ENCODE results near the gene ABT1.
A peak's percentile ranks its signal among the peaks of the same experiment; 100 is the strongest.

The ABT1 gene

DNA sequence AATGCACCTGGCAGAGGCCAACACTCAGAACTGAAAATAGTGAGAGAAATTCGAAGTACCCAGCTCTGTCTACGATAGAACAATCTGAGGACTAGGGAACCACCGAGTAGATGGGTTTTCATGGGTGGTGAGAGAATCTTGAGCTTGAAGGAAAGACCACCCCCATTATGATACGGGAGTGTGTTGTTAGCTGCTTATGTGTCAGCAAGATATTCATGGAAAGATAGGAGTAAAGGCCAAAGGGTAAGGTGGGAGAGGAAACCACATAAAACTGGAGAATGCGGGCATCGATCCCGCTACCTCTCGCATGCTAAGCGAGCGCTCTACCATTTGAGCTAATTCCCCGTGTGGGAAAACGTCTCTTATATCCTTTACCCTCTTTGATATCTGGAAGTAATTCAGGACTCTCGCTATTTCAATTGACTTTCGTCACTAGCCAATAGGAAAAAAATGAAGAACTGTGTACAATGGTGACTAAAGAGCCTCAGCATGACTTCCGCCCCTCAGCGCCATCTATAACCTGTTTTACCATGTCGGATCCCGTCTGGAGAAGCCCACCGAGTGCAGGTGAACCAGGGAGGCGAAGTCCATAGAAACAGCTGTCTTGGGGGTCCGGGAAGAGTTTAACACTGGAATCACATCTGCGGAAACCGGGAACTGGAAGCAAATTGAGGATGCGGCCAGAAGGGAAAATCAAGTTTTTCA is 25.0 kb upstream of the ABT1 start:
- no peak for DNase-seq (ENCODE audit: low read depth, low spot score)
- POLR2A ChIA-PET: interaction anchor here (0.6 to 1.8 kb wide), 6 partner anchors 15 to 902 kb away, joined by 3 to 8 read pairs (median 3); partner anchors contain the start of gene HMGN4
- TF ChIP-seq, protein P1, sequence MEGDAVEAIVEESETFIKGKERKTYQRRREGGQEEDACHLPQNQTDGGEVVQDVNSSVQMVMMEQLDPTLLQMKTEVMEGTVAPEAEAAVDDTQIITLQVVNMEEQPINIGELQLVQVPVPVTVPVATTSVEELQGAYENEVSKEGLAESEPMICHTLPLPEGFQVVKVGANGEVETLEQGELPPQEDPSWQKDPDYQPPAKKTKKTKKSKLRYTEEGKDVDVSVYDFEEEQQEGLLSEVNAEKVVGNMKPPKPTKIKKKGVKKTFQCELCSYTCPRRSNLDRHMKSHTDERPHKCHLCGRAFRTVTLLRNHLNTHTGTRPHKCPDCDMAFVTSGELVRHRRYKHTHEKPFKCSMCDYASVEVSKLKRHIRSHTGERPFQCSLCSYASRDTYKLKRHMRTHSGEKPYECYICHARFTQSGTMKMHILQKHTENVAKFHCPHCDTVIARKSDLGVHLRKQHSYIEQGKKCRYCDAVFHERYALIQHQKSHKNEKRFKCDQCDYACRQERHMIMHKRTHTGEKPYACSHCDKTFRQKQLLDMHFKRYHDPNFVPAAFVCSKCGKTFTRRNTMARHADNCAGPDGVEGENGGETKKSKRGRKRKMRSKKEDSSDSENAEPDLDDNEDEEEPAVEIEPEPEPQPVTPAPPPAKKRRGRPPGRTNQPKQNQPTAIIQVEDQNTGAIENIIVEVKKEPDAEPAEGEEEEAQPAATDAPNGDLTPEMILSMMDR (IDR thresholded peaks at IDR 0.05; ENCODE audit: insufficient read depth, low read length, missing control alignments): no peak
- H3K4me3 ChIP-seq (ENCODE audit: low read depth, low read length): peak overlapping the region; percentile 70
- CTCF ChIA-PET: interaction anchor here (0.6 to 20.3 kb wide), 14 partner anchors 8 to 507 kb away, joined by 3 to 380 read pairs (median 6); partner anchors contain the start of gene ABT1

DNA sequence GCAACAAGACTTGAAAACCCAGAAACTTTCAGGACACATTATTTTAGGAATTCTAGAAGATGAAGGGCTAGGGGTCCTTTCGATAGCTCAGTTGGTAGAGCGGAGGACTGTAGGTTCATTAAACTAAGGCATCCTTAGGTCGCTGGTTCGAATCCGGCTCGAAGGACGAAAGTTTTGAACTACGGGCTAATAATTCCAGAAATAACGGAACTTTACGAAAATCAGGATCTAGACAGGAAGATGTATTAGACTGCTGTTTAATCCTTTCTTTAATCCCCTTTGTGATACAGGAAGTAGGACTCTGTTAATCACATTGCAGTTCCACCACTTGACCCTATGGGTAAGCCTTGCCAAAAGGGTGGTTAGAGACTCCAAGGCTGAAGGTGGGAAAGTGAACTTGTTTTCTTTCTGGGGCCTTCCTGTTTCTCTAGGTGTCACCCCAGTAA is 21.2 kb upstream of the ABT1 start:
- TF ChIP-seq, protein P1 (IDR thresholded peaks at IDR 0.05; ENCODE audit: insufficient read depth, low read length, missing control alignments): no peak
- CTCF ChIA-PET: interaction anchor here (1.3 to 20.3 kb wide), 3 partner anchors 13 to 234 kb away, joined by 4 to 380 read pairs (median 4); partner anchors contain the start of gene ABT1
- H3K4me3 ChIP-seq (ENCODE audit: low read depth, low read length): no peak overlapping the region
- no peak for DNase-seq (ENCODE audit: low read depth, low spot score)
- POLR2A ChIA-PET: no interaction called here

DNA sequence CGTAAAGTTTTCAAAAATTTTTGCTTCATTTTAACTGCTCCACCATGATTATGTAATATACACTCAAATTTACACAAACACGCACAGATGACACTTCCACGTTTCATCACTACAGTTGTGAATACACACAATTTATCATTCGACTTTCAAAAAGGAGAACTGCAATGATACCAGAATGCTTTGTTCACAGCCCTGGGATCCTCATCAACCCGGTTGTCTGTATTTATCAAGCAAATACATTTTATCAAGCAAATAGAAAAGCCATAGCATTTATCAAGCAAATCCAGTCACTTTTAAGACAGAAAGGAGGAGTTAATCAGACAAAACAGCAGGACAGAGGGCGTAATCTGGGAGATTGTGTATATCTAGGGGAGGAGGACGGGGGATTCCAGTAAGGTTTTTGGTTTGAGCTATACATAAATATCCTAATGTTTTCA is 20.3 kb upstream of the ABT1 start:
- TF ChIP-seq, protein P1 (IDR thresholded peaks at IDR 0.05; ENCODE audit: insufficient read depth, low read length, missing control alignments): no peak
- H3K4me3 ChIP-seq (ENCODE audit: low read depth, low read length): peak overlapping the region; percentile 60
- ChIA-PET CTCF (interaction anchor here (1.0 to 20.3 kb wide), 6 partner anchors 12 to 551 kb away, joined by 3 to 380 read pairs (median 4); partner anchors contain the start of gene ABT1), POLR2A (interaction anchor here (2.3 kb wide), 1 partner anchor 19 kb away, joined by 10 read pairs; no protein-coding TSS in a partner anchor)
- DNase-seq (ENCODE audit: low read depth, low spot score): no peak

DNA sequence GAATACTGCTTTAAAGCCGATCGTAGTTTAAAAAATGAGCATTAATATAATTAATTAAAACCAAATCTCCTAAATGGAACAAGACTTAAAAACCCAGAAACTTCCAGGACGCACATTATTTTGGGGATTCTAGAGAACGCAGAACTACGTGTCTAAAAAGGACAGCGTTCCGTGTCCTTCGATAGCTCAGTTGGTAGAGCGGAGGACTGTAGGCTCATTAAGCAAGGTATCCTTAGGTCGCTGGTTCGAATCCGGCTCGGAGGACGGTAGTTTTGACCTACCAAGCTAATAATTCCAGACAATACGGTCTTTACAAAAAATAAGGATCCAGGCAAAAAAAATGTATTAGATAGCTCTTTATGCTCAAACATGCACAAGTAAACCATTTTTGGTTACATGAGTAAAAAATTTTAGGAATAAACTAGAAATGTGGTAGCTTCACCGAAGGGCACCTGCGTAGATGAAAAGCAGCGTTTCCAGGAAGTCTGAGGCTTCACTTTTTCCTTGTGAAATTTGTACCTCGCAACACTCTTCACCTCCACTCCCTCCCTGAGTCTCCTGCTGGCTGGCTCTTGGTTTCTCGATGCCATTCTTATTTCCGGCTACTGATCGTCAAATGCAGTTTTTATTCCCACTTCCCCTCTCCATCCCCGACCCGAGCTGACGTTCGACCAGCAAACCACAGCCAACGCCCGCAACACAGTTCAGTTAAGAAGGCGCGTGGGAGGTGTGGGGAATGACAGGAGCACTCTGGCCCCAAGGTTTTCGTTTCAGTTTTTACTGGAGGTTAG is 19.6 kb upstream of the ABT1 start:
- DNase-seq (ENCODE audit: low read depth, low spot score): no peak
- ChIA-PET CTCF (interaction anchor here (0.7 to 20.3 kb wide), 7 partner anchors 11 to 550 kb away, joined by 3 to 380 read pairs (median 3); partner anchors contain the start of gene ABT1), POLR2A (interaction anchor here (2.3 kb wide), 1 partner anchor 18 kb away, joined by 10 read pairs; no protein-coding TSS in a partner anchor)
- H3K4me3 ChIP-seq (ENCODE audit: low read depth, low read length): peak overlapping the region; percentile 60
- TF ChIP-seq, protein P1 (IDR thresholded peaks at IDR 0.05; ENCODE audit: insufficient read depth, low read length, missing control alignments): no peak

DNA sequence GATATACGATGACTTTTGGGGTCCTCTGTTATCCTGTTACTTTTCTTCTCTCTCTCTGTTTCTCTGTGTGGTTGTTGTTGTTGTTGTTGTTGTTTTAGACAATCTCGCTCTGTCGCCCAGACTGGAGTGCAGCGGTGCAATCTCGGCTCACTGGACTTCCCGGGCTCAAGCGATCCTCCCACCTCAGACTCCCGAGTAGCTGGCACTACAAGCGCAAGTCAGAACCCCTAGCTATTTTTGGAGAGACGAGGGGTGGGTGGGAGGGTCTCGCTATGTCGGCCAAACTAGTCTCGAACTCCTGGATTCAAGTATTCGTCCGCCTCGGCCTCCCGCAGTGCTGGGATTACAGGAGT is 19.1 kb upstream of the ABT1 start:
- POLR2A ChIA-PET: interaction anchor here (2.3 kb wide), 1 partner anchor 18 kb away, joined by 10 read pairs; no protein-coding TSS in a partner anchor
- peak overlapping the region; percentile 60 for H3K4me3 ChIP-seq (ENCODE audit: low read depth, low read length)
- TF ChIP-seq, protein P1 (IDR thresholded peaks at IDR 0.05; ENCODE audit: insufficient read depth, low read length, missing control alignments): no peak
- DNase-seq (ENCODE audit: low read depth, low spot score): no peak
- CTCF ChIA-PET: interaction anchor here (0.7 to 20.3 kb wide), 5 partner anchors 11 to 549 kb away, joined by 3 to 380 read pairs (median 3); partner anchors contain the start of gene ABT1
